Stimulated activated CD8-positive, alpha-beta memory T cell treated with anti-CD3 and anti-CD28 coated beads, Interleukin-7, amount 100 ng/mL, for 24 hours (primary cell): ENCODE data around the gene LAPTM5.

ENCODE experiments used
- DNase-seq: peaks from one replicate; pipeline ENCODE4 v3.0.0-alpha.2; 2020; ENCODE audit warnings: low read depth

Gene LAPTM5

GRCh38 chr1:30714536-30715090 lies 43.0 kb downstream of the LAPTM5 start:
- no peak for DNase-seq

- no peak for DNase-seq
Observed at GRCh38 chr1:30714025-30714424, 43.5 kb downstream of the LAPTM5 start.

GRCh38 chr1:30713311-30713710 lies 44.3 kb downstream of the LAPTM5 start:
- no peak for DNase-seq

- DNase-seq = no peak
Observed at GRCh38 chr1:30712583-30712982, 45.0 kb downstream of the LAPTM5 start.

- no peak for DNase-seq
Observed at GRCh38 chr1:30710407-30710806, 47.2 kb downstream of the LAPTM5 start.

- DNase-seq = no peak
Observed at GRCh38 chr1:30708361-30708728, 49.2 kb downstream of the LAPTM5 start.

- peak; percentile 40 for DNase-seq
Observed at GRCh38 chr1:30707412-30708360, 49.9 kb downstream of the LAPTM5 start.

- DNase-seq = no peak
Observed at GRCh38 chr1:30706528-30706927, 51.0 kb downstream of the LAPTM5 start.

GRCh38 chr1:30705698-30706097 lies 51.9 kb downstream of the LAPTM5 start:
- no peak for DNase-seq

GRCh38 chr1:30704765-30705509 lies 52.6 kb downstream of the LAPTM5 start:
- no peak for DNase-seq

GRCh38 chr1:30704271-30704670 lies 53.3 kb downstream of the LAPTM5 start:
- DNase-seq = no peak

- no peak for DNase-seq
Observed at GRCh38 chr1:30702823-30703222, 54.8 kb downstream of the LAPTM5 start.

- no peak for DNase-seq
Observed at GRCh38 chr1:30701258-30701633, 56.3 kb downstream of the LAPTM5 start.

GRCh38 chr1:30700528-30701257 lies 56.9 kb downstream of the LAPTM5 start:
- no peak for DNase-seq

GRCh38 chr1:30699762-30700161 lies 57.8 kb downstream of the LAPTM5 start:
- no peak for DNase-seq

GRCh38 chr1:30698401-30698981 lies 59.1 kb downstream of the LAPTM5 start:
- no peak for DNase-seq

GRCh38 chr1:30697571-30698376 lies 59.8 kb downstream of the LAPTM5 start:
- no peak for DNase-seq

- DNase-seq = no peak
Observed at GRCh38 chr1:30696831-30697230, 60.7 kb downstream of the LAPTM5 start.

GRCh38 chr1:30695439-30695841 lies 62.1 kb downstream of the LAPTM5 start:
- no peak for DNase-seq

- no peak for DNase-seq
Observed at GRCh38 chr1:30694280-30695175, 63.0 kb downstream of the LAPTM5 start.
